DOHH2 (cell line): Measurements from ENCODE around the gene SAMSN1.

Experiments
- EZH2phosphoT487 ChIP-seq: fragments of 200-600 bp; sonication (generic); IDR thresholded peaks from 2 replicates; pipeline ENCODE4 v1.6.1; 2017; ENCODE audit warnings: borderline replicate concordance, mild to moderate bottlenecking, antibody characterized with exemption, low read length, moderate library complexity, mixed read lengths
- TF ChIP-seq, protein P1 (sequence below): fragments of 200-600 bp; sonication (generic); IDR thresholded peaks from one replicate; pipeline ENCODE4 v1.5.1; 2014; ENCODE audit warnings: antibody characterized with exemption, mild to moderate bottlenecking, low read depth, low read length; ENCODE audit not compliant: poor library complexity, severe bottlenecking

DNA sequence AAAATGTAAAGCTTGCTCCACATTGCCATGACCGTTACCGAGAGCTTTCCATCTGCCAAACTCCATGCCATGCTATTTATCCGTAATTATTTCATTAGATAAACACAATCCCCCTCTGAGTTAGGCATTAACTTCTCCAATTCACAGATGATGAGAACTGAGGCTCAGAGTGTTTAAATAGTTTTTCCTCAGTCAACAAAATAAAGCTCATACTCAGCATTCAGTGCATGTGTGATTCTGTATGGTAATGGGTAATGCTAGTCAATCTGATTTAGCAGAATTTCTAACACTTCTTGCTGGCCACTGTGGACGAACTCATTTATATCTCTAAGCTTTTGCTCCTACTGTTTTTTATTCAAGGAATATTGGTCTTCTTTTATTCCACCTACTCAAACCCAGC is 17.3 kb downstream of the SAMSN1 start:
- TF ChIP-seq, protein P1, sequence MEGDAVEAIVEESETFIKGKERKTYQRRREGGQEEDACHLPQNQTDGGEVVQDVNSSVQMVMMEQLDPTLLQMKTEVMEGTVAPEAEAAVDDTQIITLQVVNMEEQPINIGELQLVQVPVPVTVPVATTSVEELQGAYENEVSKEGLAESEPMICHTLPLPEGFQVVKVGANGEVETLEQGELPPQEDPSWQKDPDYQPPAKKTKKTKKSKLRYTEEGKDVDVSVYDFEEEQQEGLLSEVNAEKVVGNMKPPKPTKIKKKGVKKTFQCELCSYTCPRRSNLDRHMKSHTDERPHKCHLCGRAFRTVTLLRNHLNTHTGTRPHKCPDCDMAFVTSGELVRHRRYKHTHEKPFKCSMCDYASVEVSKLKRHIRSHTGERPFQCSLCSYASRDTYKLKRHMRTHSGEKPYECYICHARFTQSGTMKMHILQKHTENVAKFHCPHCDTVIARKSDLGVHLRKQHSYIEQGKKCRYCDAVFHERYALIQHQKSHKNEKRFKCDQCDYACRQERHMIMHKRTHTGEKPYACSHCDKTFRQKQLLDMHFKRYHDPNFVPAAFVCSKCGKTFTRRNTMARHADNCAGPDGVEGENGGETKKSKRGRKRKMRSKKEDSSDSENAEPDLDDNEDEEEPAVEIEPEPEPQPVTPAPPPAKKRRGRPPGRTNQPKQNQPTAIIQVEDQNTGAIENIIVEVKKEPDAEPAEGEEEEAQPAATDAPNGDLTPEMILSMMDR, result no peak
- TF ChIP-seq EZH2phosphoT487, result no peak
